ENCODE data around the gene ZNF432.

The ZNF432 gene

GRCh38 chr19:52007806-52008557 is 40.7 kb downstream of the ZNF432 start, which contains the start of gene ZNF615:
TSS of gene ZNF615 (minus strand) at chr19:52008211. CDS start at chr19:52003711, 4,500 bp downstream.
- peak; percentile 83 for DNase-seq

- DNase-seq, result no peak
These were observed 41.2 kb downstream of the ZNF432 start for GRCh38 chr19:52007451-52007805.

GRCh38 chr19:51994048-51994644 is 54.5 kb downstream of the ZNF432 start:
- no peak for DNase-seq

- no peak for DNase-seq
These were observed 55.2 kb downstream of the ZNF432 start for GRCh38 chr19:51993422-51993821.

GRCh38 chr19:51986309-51987291 is 62.0 kb downstream of the ZNF432 start, which contains the start of gene ZNF350:
TSS of gene ZNF350 (minus strand) at chr19:51986840. CDS start at chr19:51974360, 12,480 bp downstream.
- peak; percentile 89 for DNase-seq

- DNase-seq, result no peak
These were observed 65.3 kb downstream of the ZNF432 start for GRCh38 chr19:51983361-51983760.
